Choroid plexus epithelial cell (primary cell): ENCODE results near the gene TRAP1.

Experiments used
- DNase-seq: peaks from one replicate; pipeline ENCODE4 v3.0.0-alpha.2; 2010; ENCODE audit warnings: low read depth
- H3K4me3 ChIP-seq: 2 replicates; pipeline ENCODE4 v1.5.1; 2011; ENCODE audit warnings: low read depth, mild to moderate bottlenecking, control low read depth, low read length, moderate library complexity
- TF ChIP-seq, protein P1 (sequence below): conservative IDR thresholded peaks from 2 replicates; pipeline ENCODE4 v1.5.1; 2011; ENCODE audit warnings: low read depth, mild to moderate bottlenecking, control low read depth, inconsistent platforms, low read length, moderate library complexity

The TRAP1 gene

DNA sequence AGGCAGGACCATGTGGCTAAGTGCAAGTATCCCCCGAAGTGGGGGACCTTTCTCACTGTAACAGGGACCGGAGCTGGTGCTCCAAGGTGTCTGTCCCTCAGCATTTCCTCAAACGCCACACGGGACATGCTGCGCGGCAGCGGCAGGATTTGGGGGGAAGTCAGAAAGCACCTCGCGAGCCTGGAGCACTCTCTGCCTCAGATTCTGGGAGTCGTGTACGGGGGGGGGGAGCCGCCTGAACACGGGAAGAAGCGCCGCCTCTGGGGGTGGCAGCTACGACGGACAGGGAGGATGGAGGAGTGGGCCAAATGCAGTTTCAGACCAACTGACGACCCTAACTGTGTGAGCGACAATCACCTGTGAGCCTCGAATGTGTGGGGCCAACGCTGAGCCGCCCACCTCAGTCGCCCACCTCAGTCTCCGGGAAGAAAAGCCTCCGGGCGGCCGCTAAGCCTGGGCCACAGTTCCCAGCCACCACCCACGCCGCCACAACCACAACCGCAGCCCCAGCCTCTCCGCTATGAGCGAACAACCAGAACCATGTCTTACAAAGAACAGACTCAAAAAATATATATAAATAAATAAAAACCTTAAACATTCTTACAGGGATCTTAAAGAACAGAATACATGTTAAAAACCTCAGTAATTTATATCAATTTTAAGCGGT is 8.8 kb upstream of the TRAP1 start:
- TF ChIP-seq, protein P1, sequence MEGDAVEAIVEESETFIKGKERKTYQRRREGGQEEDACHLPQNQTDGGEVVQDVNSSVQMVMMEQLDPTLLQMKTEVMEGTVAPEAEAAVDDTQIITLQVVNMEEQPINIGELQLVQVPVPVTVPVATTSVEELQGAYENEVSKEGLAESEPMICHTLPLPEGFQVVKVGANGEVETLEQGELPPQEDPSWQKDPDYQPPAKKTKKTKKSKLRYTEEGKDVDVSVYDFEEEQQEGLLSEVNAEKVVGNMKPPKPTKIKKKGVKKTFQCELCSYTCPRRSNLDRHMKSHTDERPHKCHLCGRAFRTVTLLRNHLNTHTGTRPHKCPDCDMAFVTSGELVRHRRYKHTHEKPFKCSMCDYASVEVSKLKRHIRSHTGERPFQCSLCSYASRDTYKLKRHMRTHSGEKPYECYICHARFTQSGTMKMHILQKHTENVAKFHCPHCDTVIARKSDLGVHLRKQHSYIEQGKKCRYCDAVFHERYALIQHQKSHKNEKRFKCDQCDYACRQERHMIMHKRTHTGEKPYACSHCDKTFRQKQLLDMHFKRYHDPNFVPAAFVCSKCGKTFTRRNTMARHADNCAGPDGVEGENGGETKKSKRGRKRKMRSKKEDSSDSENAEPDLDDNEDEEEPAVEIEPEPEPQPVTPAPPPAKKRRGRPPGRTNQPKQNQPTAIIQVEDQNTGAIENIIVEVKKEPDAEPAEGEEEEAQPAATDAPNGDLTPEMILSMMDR, result no peak
- H3K4me3 ChIP-seq, result no peak overlapping the region
- no peak for DNase-seq

DNA sequence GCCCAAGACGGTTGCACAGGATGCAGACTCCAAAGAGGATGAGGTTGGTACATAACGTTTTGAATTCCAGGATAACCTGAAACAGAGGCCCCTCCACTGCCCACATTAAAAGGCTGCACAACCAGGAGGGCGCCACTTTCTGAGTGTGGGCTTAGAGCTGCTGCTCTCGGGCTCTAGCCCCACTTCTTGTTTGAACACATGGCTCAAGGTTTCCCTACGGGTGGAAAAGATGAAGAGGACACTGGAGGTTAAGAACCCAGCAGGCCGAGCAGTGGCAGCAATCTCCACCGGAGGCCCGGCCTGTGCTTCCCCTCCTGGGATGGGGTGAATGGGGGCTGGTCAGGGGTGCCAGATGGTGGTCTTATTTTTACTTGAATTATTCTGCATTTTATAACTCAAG is 8.0 kb upstream of the TRAP1 start:
- DNase-seq, result no peak

DNA sequence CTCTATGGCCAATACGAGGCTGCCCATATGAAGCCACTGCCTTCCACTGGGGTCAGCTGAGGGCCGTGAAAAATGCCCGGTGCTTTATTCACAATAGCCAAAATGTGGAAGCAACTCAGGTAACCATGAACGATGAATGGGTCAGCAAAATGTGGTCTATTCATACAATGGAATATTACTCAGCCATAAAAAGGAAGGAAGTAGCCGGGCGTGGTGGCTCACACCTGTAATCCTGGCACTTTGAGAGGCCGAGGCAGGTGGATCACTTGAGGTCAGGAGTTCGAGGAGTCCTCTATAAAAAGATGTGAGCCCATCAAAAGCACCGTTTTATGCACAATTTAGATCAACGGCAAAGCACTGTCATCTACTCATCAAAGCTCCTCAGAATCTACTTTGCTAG is 5.2 kb upstream of the TRAP1 start:
- TF ChIP-seq, protein P1, result no peak

More for the DNA sequence above, 8.0 kb upstream of the TRAP1 start:
- no peak overlapping the region for H3K4me3 ChIP-seq
- TF ChIP-seq, protein P1, result no peak

DNA sequence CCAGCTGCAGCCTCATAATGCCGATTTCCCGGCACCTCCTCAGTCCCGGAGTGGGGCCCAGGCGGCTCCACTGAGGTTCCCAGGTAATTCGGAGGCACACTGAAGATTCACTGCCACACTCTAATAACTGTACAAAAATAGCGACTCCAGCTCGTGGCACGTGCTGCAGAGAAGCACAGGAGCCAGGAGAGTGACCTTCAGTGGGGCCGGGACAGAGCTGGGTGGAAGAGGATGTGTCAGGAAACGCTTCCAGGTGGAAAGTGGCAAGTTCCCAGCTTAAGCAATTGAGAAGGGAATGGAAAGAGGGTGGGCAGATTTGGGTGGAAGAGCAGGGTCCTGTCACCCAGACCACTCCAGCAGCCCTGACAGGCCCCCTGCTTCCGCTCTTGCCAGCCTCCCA is 3.1 kb upstream of the TRAP1 start:
- no peak for DNase-seq
- H3K4me3 ChIP-seq, result no peak overlapping the region
- TF ChIP-seq, protein P1, result no peak

More for the DNA sequence above, 5.2 kb upstream of the TRAP1 start:
- H3K4me3 ChIP-seq, result no peak overlapping the region
- no peak for DNase-seq

DNA sequence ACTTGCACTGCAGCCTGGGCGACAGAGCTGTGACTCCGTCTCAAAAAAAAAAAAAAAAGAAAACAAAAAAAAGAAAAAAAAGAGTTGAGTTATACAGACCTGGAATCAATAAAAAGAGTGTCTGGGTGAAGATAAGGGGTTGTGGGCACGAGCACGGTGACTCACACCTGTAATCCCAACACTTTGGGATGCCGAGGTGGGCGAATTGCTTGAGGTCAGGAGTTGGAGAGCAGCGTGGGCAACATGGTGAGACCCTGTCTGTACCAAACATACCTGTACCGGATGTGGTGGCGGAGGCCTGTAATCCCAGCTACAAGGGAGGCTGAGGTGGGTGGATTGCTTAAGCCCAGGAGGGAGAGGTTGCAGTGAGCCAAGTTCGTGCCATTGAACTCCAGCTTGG is 1.3 kb upstream of the TRAP1 start:
- no peak for DNase-seq
- no peak overlapping the region for H3K4me3 ChIP-seq
- TF ChIP-seq, protein P1, result no peak

DNA sequence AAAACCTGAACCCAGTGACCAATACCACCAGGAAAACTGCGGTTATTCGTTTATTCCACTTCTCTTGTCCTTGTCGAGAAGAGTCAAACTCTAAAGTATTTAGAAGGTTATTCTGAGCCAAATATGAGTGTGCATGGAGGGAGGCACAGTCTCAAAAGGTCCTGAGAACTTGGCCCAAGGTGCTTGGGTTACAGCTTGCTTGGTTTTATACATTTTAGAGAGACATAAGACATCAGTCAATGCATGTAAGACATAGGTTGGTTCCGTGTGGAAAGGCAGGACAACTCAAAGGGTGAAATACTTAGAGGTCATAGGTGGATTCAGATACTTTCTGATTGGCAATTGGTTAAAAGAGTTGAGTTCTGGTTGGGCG is 681 bp upstream of the TRAP1 start:
- TF ChIP-seq, protein P1, result no peak
- peak overlapping the region; percentile 95 for H3K4me3 ChIP-seq
- peak; percentile 18 for DNase-seq

DNA sequence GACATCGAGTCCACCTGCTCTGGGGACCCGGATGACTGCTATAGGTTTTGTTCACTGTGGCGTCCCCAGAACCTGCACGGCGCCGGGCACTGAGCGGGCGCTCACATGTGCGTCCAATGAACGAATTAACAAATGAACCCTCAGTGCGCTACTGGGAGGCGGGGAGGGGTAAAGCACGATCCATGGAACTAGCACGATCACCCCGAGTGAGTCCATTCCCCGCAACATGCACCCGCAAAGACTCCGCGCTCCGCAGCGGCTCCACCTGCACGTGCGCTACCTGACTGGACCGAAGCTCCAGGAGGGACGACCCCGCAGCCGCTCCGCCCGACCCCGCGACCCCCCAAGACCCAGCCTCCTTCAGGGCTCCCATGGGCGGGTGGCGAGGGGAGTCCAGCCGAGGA is 491 bp downstream of the TRAP1 start:
- TF ChIP-seq, protein P1, result no peak
- DNase-seq, result peak; percentile 16
- H3K4me3 ChIP-seq, result peak overlapping the region; percentile 95
